Muscle layer of duodenum (tissue), 2 donors: Measurements from ENCODE around the gene FKBP6.
A peak's percentile ranks its signal among the peaks of the same experiment; 100 is the strongest.

Experiments
- H3K27ac ChIP-seq: one replicate; pipeline ENCODE4 v1.7.0; 2013; ENCODE audit warnings: mild to moderate bottlenecking, low read length
- H3K27me3 ChIP-seq: one replicate; pipeline ENCODE4 v1.7.0; 2013; ENCODE audit warnings: low read depth, mild to moderate bottlenecking, control low read depth, low read length
- H3K36me3 ChIP-seq, 2 donors: one replicate each; pipeline ENCODE4 v1.7.0; 2013; ENCODE audit warnings: low read length in 2 of 2, control low read depth in 1 of 2, mild to moderate bottlenecking in 1 of 2; ENCODE audit not compliant: insufficient read depth in 2 of 2, control insufficient read depth in 1 of 2
- H3K4me1 ChIP-seq, 2 donors: one replicate each; pipeline ENCODE4 v1.7.0; 2013; ENCODE audit warnings: low read length in 2 of 2, mild to moderate bottlenecking in 2 of 2, control low read depth in 1 of 2, moderate library complexity in 1 of 2; ENCODE audit not compliant: insufficient read depth in 2 of 2, control insufficient read depth in 1 of 2
- H3K4me3 ChIP-seq, 2 donors: one replicate each; pipeline ENCODE4 v1.7.0; 2013; ENCODE audit warnings: low read length in 2 of 2, low read depth in 1 of 2, mild to moderate bottlenecking in 1 of 2
- H3K9me3 ChIP-seq, 2 donors: one replicate each; pipeline ENCODE4 v1.7.0; 2013; ENCODE audit warnings: low read length in 2 of 2, control low read depth in 1 of 2, mild to moderate bottlenecking in 1 of 2; ENCODE audit not compliant: control insufficient read depth in 1 of 2
- donor health status: healthy.

The FKBP6 gene

GRCh38 chr7:73345951-73346350 is 18.0 kb downstream of the FKBP6 start:
- Histone ChIP-seq H3K27me3 (no peaks in the 10 kb centered on the region), H3K4me1 (no peaks in the 10 kb centered on the region), H3K4me3 (no peak overlapping the region)

GRCh38 chr7:73349763-73350162 is 21.8 kb downstream of the FKBP6 start:
- Histone ChIP-seq H3K9me3 (no peaks in the 10 kb centered on the region), H3K4me3 (no peak overlapping the region), H3K4me1 (no peaks in the 10 kb centered on the region), H3K36me3 (no peaks in the 10 kb centered on the region), H3K27me3 (no peaks in the 10 kb centered on the region), H3K27ac (no peak overlapping the region)

More at GRCh38 chr7:73345951-73346350, 18.0 kb downstream of the FKBP6 start:
- Histone ChIP-seq H3K9me3 (no peaks in the 10 kb centered on the region), H3K27ac (no peak overlapping the region), H3K36me3 (no peaks in the 10 kb centered on the region)

GRCh38 chr7:73350306-73351068 is 22.5 kb downstream of the FKBP6 start:
- no peak overlapping the region for H3K27ac ChIP-seq
- H3K4me1 ChIP-seq, result no peaks in the 10 kb centered on the region
- H3K9me3 ChIP-seq, result no peaks in the 10 kb centered on the region
- H3K27me3 ChIP-seq, result no peaks in the 10 kb centered on the region
- no peak overlapping the region for H3K4me3 ChIP-seq
- no peaks in the 10 kb centered on the region for H3K36me3 ChIP-seq

DNA sequence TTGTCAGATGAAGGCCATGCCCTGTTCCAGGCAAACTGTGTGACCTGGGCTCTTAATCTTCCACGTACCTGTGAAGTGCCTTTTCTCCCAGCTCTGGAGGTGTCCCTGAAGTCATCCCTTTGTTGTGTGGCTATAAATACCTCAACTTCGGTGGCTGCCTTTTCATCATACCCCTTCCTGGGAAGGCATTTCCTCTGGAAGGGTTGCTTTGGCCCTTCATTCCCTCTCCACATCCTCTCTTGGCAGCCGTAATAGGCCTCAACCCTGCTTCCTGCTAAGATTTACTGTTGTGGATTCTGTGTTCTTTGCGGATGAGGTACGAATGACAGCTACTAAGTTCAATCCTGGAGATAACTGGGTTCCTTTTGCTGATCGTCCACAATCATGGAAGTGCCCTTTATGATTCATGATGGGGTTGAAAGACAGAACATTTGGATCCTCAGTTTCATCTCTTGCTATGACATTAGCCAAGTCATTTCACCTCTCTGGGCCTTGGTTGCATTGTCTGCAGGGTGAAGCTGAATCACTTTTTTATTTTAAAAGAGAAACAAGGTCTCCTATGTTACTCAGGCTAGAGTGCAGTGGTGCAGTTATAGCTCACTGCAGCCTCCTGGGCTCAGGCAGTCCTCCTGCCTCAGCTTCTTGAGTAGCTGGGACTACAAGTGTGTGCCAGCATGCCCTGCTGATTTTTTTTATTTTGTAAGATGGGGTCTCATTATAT is 23.6 kb downstream of the FKBP6 start:
- Histone ChIP-seq H3K27ac (no peak overlapping the region), H3K36me3 (no peaks in the 10 kb centered on the region), H3K27me3 (no peaks in the 10 kb centered on the region), H3K4me3 (no peak overlapping the region), H3K9me3 (no peaks in the 10 kb centered on the region), H3K4me1 (no peaks in the 10 kb centered on the region)

DNA sequence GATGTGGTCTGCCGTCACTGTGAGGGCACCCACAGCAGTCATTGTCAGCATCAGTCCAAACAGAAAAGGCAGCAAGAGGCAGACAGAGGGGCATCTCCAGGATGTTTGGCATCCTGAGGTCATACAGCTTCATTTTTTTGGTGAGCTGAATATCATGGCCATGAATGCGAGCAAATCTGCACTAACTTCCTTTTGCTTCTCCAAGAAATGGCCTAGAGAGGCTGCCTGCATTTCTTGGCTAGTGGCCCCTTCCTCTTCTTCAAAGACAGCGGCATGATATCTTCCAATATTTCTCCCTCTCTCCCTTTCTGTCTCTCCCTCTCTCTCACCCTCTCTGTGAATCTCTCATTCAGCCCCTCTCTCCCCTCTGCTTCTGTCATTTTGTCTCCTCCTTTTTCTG is 24.8 kb downstream of the FKBP6 start:
- no peaks in the 10 kb centered on the region for H3K36me3 ChIP-seq
- H3K27ac ChIP-seq, result no peak overlapping the region
- H3K27me3 ChIP-seq, result no peaks in the 10 kb centered on the region
- no peak overlapping the region for H3K4me3 ChIP-seq
- no peaks in the 10 kb centered on the region for H3K4me1 ChIP-seq
- H3K9me3 ChIP-seq, result no peaks in the 10 kb centered on the region

- Histone ChIP-seq H3K27me3 (no peaks in the 10 kb centered on the region), H3K9me3 (no peaks in the 10 kb centered on the region), H3K4me1 (no peaks in the 10 kb centered on the region), H3K27ac (no peak overlapping the region), H3K36me3 (no peaks in the 10 kb centered on the region), H3K4me3 (no peak overlapping the region)
Measured at GRCh38 chr7:73353243-73353642, 25.3 kb downstream of the FKBP6 start.

GRCh38 chr7:73354196-73354595 is 26.2 kb downstream of the FKBP6 start:
- no peaks in the 10 kb centered on the region for H3K36me3 ChIP-seq
- H3K9me3 ChIP-seq, result no peaks in the 10 kb centered on the region
- no peak overlapping the region for H3K27ac ChIP-seq
- peaks cover 0 to 4% of the 10 kb centered on the region in 2 donors for H3K4me1 ChIP-seq
- no peak overlapping the region for H3K4me3 ChIP-seq
- no peaks in the 10 kb centered on the region for H3K27me3 ChIP-seq

DNA sequence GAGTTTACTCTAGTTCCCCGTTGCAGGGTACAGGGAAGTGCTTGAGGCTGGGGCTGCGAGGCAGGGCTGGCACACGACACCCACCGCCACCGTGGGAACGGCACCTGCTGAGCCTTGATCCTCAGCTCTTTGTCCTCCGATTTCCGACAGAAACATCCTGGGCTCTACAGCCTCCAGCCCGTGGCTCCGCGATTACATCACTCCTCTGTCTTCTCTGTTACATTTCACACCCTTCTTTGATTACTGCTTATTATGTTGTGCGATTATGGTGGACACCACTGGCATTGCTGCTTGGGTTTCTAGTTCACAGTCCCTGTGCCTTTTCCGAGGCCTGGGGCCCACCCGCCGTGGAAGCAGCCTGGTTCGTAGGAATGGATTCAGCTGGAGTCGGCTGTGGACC is 26.9 kb downstream of the FKBP6 start:
- no peaks in the 10 kb centered on the region for H3K36me3 ChIP-seq
- H3K4me3 ChIP-seq, result no peak overlapping the region
- no peak overlapping the region for H3K27ac ChIP-seq
- no peaks in the 10 kb centered on the region for H3K27me3 ChIP-seq
- peaks cover 0 to 4% of the 10 kb centered on the region in 2 donors for H3K4me1 ChIP-seq
- no peaks in the 10 kb centered on the region for H3K9me3 ChIP-seq

GRCh38 chr7:73356159-73356558 is 28.2 kb downstream of the FKBP6 start:
- H3K27me3 ChIP-seq, result no peaks in the 10 kb centered on the region
- no peak overlapping the region for H3K4me3 ChIP-seq
- H3K27ac ChIP-seq, result no peak overlapping the region
- peaks cover 0 to 4% of the 10 kb centered on the region in 2 donors for H3K4me1 ChIP-seq
- H3K36me3 ChIP-seq, result no peaks in the 10 kb centered on the region
- H3K9me3 ChIP-seq, result no peaks in the 10 kb centered on the region

- H3K9me3 ChIP-seq, result no peaks in the 10 kb centered on the region
- peaks cover 0 to 4% of the 10 kb centered on the region in 2 donors for H3K4me1 ChIP-seq
- no peak overlapping the region for H3K27ac ChIP-seq
- H3K27me3 ChIP-seq, result no peaks in the 10 kb centered on the region
- peak overlapping the region in 1 of 2 donors; percentile 16 for H3K4me3 ChIP-seq
- H3K36me3 ChIP-seq, result no peaks in the 10 kb centered on the region
Measured at GRCh38 chr7:73358590-73359275, 30.8 kb downstream of the FKBP6 start.

DNA sequence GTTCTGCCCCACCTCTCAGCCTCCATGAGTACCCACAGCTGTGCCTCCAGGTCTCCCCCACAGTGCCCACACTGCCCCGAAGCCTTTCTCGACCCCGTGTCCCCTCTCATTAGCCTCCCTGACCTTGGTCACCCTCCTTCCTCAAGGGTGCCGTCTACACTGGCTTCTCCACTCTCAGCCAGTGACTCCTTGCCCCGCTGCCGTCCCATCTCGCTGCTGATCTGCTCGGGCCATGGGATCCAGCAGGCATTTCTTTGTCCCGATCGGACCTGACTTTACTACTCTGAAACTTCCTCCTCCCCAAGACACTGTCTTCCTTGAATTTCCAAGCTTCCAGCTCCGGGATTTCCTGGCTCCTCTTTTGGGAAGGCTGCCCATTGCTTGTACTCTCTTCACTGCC is 31.3 kb downstream of the FKBP6 start:
- H3K36me3 ChIP-seq, result no peaks in the 10 kb centered on the region
- no peak overlapping the region for H3K4me3 ChIP-seq
- H3K4me1 ChIP-seq, result peaks cover 0 to 4% of the 10 kb centered on the region in 2 donors
- no peaks in the 10 kb centered on the region for H3K27me3 ChIP-seq
- H3K9me3 ChIP-seq, result no peaks in the 10 kb centered on the region
- no peak overlapping the region for H3K27ac ChIP-seq
